ENCODE measurements around the gene ARAF. TPM values are rescaled to one million over a fixed set of nuclear protein-coding genes. Genes with fewer than 3 reads are reported as not detected.

The ARAF gene
- total RNA-seq, 1 experiment from 2014 or later = 68.5 TPM

GRCh38 chrX:47577424-47577823, 16.4 kb downstream of the ARAF start:
- Mint-ChIP-seq H3K4me3 (ENCODE audit: unreplicated experiment) (no peak overlapping the region), H3K4me1 (ENCODE audit: low read depth, unreplicated experiment) (no peaks in the 10 kb centered on the region), H3K9me3 (ENCODE audit: unreplicated experiment) (no peaks in the 10 kb centered on the region), H3K27ac (ENCODE audit: unreplicated experiment) (no peak overlapping the region), H3K36me3 (ENCODE audit: insufficient read depth, unreplicated experiment) (peaks cover 10% of the 10 kb centered on the region), H3K27me3 (ENCODE audit: insufficient read depth, unreplicated experiment) (no peaks in the 10 kb centered on the region)
- TF ChIP-seq CTCF (IDR thresholded peaks at IDR 0.05; ENCODE audit: insufficient read depth in 1 of 2, low read depth in 1 of 2, low read length in 1 of 2, severe bottlenecking in 1 of 2, unreplicated experiment in 1 of 2) = no peak
- CTCF ChIA-PET = no interaction called here
- H3K9me3 ChIP-seq = no peaks in the 10 kb centered on the region
- no TSS peak for BruUV-seq (replicated peaks)
- no peak overlapping the region for H3K4me3 ChIP-seq (ENCODE audit: low read depth, low read length)
- no peaks in the 10 kb centered on the region for H3K36me3 ChIP-seq (ENCODE audit: control insufficient read depth, insufficient read depth, low read length)
- DNase-seq = no peak
- H3K27me3 ChIP-seq (replicated peaks; ENCODE audit: control insufficient read depth, insufficient read depth, low read length) = no peaks in the 10 kb centered on the region
- H3K4me1 ChIP-seq = no peaks in the 10 kb centered on the region
- intact Hi-C loops (cut with micrococcal nuclease; ENCODE audit: unreplicated experiment) = no loop called here
- POLR2A ChIA-PET = no interaction called here

- H3K4me3 Mint-ChIP-seq (ENCODE audit: unreplicated experiment) = no peak overlapping the region
- H3K27ac Mint-ChIP-seq (ENCODE audit: unreplicated experiment) = no peak overlapping the region
- no peak overlapping the region for H3K4me3 ChIP-seq (ENCODE audit: low read depth, low read length)
- H3K4me1 ChIP-seq = no peaks in the 10 kb centered on the region
- no peaks in the 10 kb centered on the region for H3K27me3 Mint-ChIP-seq (ENCODE audit: insufficient read depth, unreplicated experiment)
- no TSS peak for BruUV-seq (replicated peaks)
- CTCF ChIA-PET = no interaction called here
- H3K9me3 Mint-ChIP-seq (ENCODE audit: unreplicated experiment) = no peaks in the 10 kb centered on the region
- no peaks in the 10 kb centered on the region for H3K27me3 ChIP-seq (replicated peaks; ENCODE audit: control insufficient read depth, insufficient read depth, low read length)
- H3K36me3 Mint-ChIP-seq (ENCODE audit: insufficient read depth, unreplicated experiment) = peaks cover 5% of the 10 kb centered on the region
- no peak for TF ChIP-seq CTCF (IDR thresholded peaks at IDR 0.05; ENCODE audit: insufficient read depth in 1 of 2, low read depth in 1 of 2, low read length in 1 of 2, severe bottlenecking in 1 of 2, unreplicated experiment in 1 of 2)
- POLR2A ChIA-PET = no interaction called here
- no peaks in the 10 kb centered on the region for H3K36me3 ChIP-seq (ENCODE audit: control insufficient read depth, insufficient read depth, low read length)
- H3K9me3 ChIP-seq = no peaks in the 10 kb centered on the region
- intact Hi-C loops (cut with micrococcal nuclease; ENCODE audit: unreplicated experiment) = no loop called here
- DNase-seq = no peak
- no peaks in the 10 kb centered on the region for H3K4me1 Mint-ChIP-seq (ENCODE audit: low read depth, unreplicated experiment)
Observed at GRCh38 chrX:47577901-47578300, 16.9 kb downstream of the ARAF start.

- BruUV-seq (replicated peaks) = no TSS peak
- no peak for TF ChIP-seq CTCF (IDR thresholded peaks at IDR 0.05; ENCODE audit: insufficient read depth in 1 of 2, low read depth in 1 of 2, low read length in 1 of 2, severe bottlenecking in 1 of 2, unreplicated experiment in 1 of 2)
- Mint-ChIP-seq H3K9me3 (ENCODE audit: unreplicated experiment) (no peaks in the 10 kb centered on the region), H3K4me1 (ENCODE audit: low read depth, unreplicated experiment) (no peaks in the 10 kb centered on the region), H3K27me3 (ENCODE audit: insufficient read depth, unreplicated experiment) (no peaks in the 10 kb centered on the region), H3K27ac (ENCODE audit: unreplicated experiment) (no peak overlapping the region), H3K36me3 (ENCODE audit: insufficient read depth, unreplicated experiment) (peaks cover 2% of the 10 kb centered on the region), H3K4me3 (ENCODE audit: unreplicated experiment) (no peak overlapping the region)
- ChIA-PET POLR2A (no interaction called here), CTCF (no interaction called here)
- H3K27me3 ChIP-seq (replicated peaks; ENCODE audit: control insufficient read depth, insufficient read depth, low read length) = no peaks in the 10 kb centered on the region
- no peaks in the 10 kb centered on the region for H3K36me3 ChIP-seq (ENCODE audit: control insufficient read depth, insufficient read depth, low read length)
- no peak for DNase-seq
- H3K4me1 ChIP-seq = no peaks in the 10 kb centered on the region
- intact Hi-C loops (cut with micrococcal nuclease; ENCODE audit: unreplicated experiment) = no loop called here
- no peak overlapping the region for H3K4me3 ChIP-seq (ENCODE audit: low read depth, low read length)
- no peaks in the 10 kb centered on the region for H3K9me3 ChIP-seq
Observed at GRCh38 chrX:47578692-47579091, 17.7 kb downstream of the ARAF start.
